Mammary epithelial cell (primary cell): ENCODE results near the gene PIK3C2G.

Experiments
- EZH2 ChIP-seq: IDR thresholded peaks from 2 replicates; pipeline ENCODE4 v1.6.1; 2012; ENCODE audit warnings: low read length, inconsistent platforms, borderline replicate concordance
- TF ChIP-seq, protein P1 (sequence below), 2 donors: IDR thresholded peaks in 1 of 2; conservative IDR thresholded peaks in 1 of 2; 2 replicates each; pipeline ENCODE4 v1.5.1; 2011 to 2012; ENCODE audit warnings: inconsistent platforms in 2 of 2, low read length in 2 of 2, mild to moderate bottlenecking in 2 of 2, control low read depth in 1 of 2, low read depth in 1 of 2; ENCODE audit not compliant: insufficient read depth in 1 of 2; ENCODE audit errors: extremely low read depth in 1 of 2

DNA sequence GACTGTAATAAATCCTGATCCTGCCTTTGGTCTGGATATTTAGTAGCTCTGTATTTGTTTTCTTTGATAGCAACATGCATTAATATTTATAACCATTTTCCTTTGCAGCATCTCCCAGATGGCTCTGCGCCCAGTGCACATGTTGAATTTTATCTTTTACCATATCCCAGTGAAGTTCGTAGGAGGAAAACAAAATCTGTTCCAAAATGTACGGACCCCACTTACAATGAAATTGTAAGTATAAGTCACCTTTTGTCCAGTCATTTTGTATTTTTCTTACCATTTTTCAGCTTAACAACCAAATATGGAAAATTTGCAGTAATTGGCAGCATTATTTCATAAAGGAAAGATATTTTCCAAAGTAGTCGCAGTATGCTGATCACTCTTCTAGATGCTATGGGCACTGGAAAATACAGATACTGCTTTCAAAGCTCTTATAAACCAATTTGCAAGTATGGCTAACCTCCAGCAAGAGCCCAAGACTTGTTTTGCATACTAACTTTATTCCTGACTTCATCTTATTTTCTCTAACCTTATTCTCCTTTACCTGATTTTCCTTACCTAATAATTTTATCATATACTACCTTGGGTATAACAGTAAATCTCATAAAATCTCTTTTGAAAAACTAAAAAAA is 379.1 kb downstream of the PIK3C2G start:
- TF ChIP-seq, protein P1, sequence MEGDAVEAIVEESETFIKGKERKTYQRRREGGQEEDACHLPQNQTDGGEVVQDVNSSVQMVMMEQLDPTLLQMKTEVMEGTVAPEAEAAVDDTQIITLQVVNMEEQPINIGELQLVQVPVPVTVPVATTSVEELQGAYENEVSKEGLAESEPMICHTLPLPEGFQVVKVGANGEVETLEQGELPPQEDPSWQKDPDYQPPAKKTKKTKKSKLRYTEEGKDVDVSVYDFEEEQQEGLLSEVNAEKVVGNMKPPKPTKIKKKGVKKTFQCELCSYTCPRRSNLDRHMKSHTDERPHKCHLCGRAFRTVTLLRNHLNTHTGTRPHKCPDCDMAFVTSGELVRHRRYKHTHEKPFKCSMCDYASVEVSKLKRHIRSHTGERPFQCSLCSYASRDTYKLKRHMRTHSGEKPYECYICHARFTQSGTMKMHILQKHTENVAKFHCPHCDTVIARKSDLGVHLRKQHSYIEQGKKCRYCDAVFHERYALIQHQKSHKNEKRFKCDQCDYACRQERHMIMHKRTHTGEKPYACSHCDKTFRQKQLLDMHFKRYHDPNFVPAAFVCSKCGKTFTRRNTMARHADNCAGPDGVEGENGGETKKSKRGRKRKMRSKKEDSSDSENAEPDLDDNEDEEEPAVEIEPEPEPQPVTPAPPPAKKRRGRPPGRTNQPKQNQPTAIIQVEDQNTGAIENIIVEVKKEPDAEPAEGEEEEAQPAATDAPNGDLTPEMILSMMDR (conservative IDR thresholded peaks at IDR 0.05 in 1 of 2, IDR thresholded peaks at IDR 0.05 in 1 of 2; ENCODE audit: extremely low read depth in 1 of 2, insufficient read depth in 1 of 2, low read depth in 1 of 2, low read length in 2 of 2) = no peak
- no peak for TF ChIP-seq EZH2
